ENCODE results near the gene ACER3. TPM values are rescaled to one million over a fixed set of nuclear protein-coding genes. Genes with fewer than 3 reads are reported as not detected.

Gene ACER3
- total and polyA plus RNA-seq, 2 experiments from 2014 or later = 6.2 to 26.5 TPM

- no peak for TF ChIP-seq POLR2AphosphoS5 (IDR thresholded peaks at IDR 0.05; ENCODE audit: low read depth)
- no peak for TF ChIP-seq CTCF (conservative IDR thresholded peaks at IDR 0.05; ENCODE audit: low read depth in 2 of 2)
- TF ChIP-seq JUNB (IDR thresholded peaks at IDR 0.05; ENCODE audit: unreplicated experiment) = no peak
- no peak for TF ChIP-seq STAT1 (IDR thresholded peaks at IDR 0.05; ENCODE audit: unreplicated experiment)
- no peak for TF ChIP-seq NANOG (IDR thresholded peaks at IDR 0.05; ENCODE audit: borderline replicate concordance)
- no peak for TF ChIP-seq CREB1 (CRISPR knock-in tag; IDR thresholded peaks at IDR 0.05; ENCODE audit: low read depth)
- TF ChIP-seq EZH2phosphoT487 (IDR thresholded peaks at IDR 0.05; ENCODE audit: unreplicated experiment) = no peak
- TF ChIP-seq REST (IDR thresholded peaks at IDR 0.05; ENCODE audit: unreplicated experiment) = no peak
- TF ChIP-seq ZNF114 (CRISPR knock-in tag; IDR thresholded peaks at IDR 0.05) = no peak
These were observed 214.7 kb downstream of the ACER3 start (continued) for GRCh38 chr11:77075425-77075905.

Other genes with a start within 250 kb of the ACER3 start
- 0.42 and 0.89 TPM in 2 replicates for gene LRRC32, start 190.2 kb upstream of the ACER3 start, total RNA-seq (2014; rRNA removed; shearing (Covaris generic))
- gene LRRC32, start 190.2 kb upstream of the ACER3 start, polyA plus RNA-seq (2016; fragmentation: Nextera tagmentation; extraction: Ambion mirVana) = 0.52 and 0.58 TPM in 2 replicates
- 31.1 and 33.8 TPM in 2 replicates for gene TSKU, start 77.6 kb upstream of the ACER3 start, total RNA-seq (2014; rRNA removed; shearing (Covaris generic))
- gene TSKU, start 77.6 kb upstream of the ACER3 start, polyA plus RNA-seq (2016; fragmentation: Nextera tagmentation; extraction: Ambion mirVana) = 9.0 and 11.7 TPM in 2 replicates
- not detected in 2 replicates for gene B3GNT6, start 173.5 kb downstream of the ACER3 start, total RNA-seq (2014; rRNA removed; shearing (Covaris generic))
- not detected in 2 replicates for gene B3GNT6, start 173.5 kb downstream of the ACER3 start, polyA plus RNA-seq (2016; fragmentation: Nextera tagmentation; extraction: Ambion mirVana)
- 23.2 and 32.2 TPM in 2 replicates for gene CAPN5, start 206.1 kb downstream of the ACER3 start, total RNA-seq (2014; rRNA removed; shearing (Covaris generic))
- gene CAPN5, start 206.1 kb downstream of the ACER3 start, polyA plus RNA-seq (2016; fragmentation: Nextera tagmentation; extraction: Ambion mirVana) = 10.2 TPM in 2 replicates
- 1.0 TPM in 1 of 2 replicates, not detected in the other for gene OMP, start 241.9 kb downstream of the ACER3 start, total RNA-seq (2014; rRNA removed; shearing (Covaris generic))
- gene OMP, start 241.9 kb downstream of the ACER3 start, polyA plus RNA-seq (2016; fragmentation: Nextera tagmentation; extraction: Ambion mirVana) = not detected in 2 replicates